ENCODE data around the gene MTFMT.

The MTFMT gene

DNA sequence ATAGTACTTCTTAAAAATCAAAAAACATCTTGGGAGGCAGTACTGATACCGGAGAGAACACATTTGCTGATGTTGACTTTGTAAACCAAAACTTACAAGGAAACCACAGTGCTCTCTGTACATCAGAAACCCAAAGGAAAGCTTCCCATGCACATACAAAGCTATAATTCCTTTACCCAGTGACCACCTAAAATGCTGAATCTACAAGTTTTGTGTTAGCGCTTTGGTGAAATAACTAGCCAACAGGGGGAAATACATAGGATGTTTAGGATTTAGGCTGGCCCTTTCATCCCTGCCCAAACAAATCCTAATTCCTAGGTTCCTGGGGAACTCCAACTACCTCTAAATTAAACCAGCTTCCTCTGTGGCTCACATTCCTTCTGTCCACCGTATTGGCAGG, 24.4 kb downstream of the MTFMT start:
- TF ChIP-seq, protein P1, sequence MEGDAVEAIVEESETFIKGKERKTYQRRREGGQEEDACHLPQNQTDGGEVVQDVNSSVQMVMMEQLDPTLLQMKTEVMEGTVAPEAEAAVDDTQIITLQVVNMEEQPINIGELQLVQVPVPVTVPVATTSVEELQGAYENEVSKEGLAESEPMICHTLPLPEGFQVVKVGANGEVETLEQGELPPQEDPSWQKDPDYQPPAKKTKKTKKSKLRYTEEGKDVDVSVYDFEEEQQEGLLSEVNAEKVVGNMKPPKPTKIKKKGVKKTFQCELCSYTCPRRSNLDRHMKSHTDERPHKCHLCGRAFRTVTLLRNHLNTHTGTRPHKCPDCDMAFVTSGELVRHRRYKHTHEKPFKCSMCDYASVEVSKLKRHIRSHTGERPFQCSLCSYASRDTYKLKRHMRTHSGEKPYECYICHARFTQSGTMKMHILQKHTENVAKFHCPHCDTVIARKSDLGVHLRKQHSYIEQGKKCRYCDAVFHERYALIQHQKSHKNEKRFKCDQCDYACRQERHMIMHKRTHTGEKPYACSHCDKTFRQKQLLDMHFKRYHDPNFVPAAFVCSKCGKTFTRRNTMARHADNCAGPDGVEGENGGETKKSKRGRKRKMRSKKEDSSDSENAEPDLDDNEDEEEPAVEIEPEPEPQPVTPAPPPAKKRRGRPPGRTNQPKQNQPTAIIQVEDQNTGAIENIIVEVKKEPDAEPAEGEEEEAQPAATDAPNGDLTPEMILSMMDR (IDR thresholded peaks at IDR 0.05; ENCODE audit: poor library complexity, severe bottlenecking) = no peak
- no peak for ATAC-seq (ENCODE audit: low read depth)
- Histone ChIP-seq H3K4me1 (ENCODE audit: insufficient read depth, poor library complexity, severe bottlenecking) (peaks cover 5% of the 10 kb centered on the region), H3K27me3 (ENCODE audit: insufficient read depth, poor library complexity, severe bottlenecking) (no peaks in the 10 kb centered on the region), H3K36me3 (ENCODE audit: low read depth) (peaks cover 38% of the 10 kb centered on the region), H3K27ac (ENCODE audit: poor library complexity, severe bottlenecking) (no peak overlapping the region), H3K4me3 (ENCODE audit: severe bottlenecking) (no peak overlapping the region), H3K9me3 (ENCODE audit: severe bottlenecking) (no peaks in the 10 kb centered on the region)
- DNase-seq (ENCODE audit: low spot score) = no peak

DNA sequence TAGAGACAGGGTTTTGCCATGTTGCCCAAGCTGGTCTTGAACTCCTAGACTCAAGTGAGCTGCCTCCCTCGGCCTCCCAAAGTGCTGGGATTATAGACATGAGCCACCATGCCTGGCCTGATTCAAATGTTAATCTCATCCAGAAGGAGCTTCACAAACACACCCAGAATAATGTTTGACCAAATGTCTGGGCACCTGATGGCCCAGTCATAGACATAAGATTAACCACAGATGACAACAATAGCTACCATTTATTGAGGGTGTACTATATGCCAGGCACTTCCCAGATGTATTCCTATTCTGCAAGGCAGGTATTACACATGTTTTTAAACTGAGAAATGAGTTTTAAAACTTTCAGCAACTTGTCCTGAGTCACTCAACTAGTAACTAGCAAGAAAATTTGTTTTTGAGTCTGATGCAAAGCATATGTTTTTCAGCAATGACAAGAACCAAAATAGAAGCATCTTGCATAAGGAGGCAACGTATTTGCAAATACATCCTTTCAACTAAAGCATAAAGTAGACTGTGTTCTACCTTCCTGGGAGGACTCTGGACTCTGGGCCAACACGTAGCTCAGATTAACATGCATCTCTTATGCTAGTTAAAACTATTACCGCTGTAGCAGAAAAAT, 31.6 kb downstream of the MTFMT start:
- H3K27ac ChIP-seq (ENCODE audit: poor library complexity, severe bottlenecking) = no peak overlapping the region
- H3K4me3 ChIP-seq (ENCODE audit: severe bottlenecking) = no peak overlapping the region
- DNase-seq (ENCODE audit: low spot score) = no peak
- H3K9me3 ChIP-seq (ENCODE audit: severe bottlenecking) = no peaks in the 10 kb centered on the region
- TF ChIP-seq, protein P1 (IDR thresholded peaks at IDR 0.05; ENCODE audit: poor library complexity, severe bottlenecking) = no peak
- H3K36me3 ChIP-seq (ENCODE audit: low read depth) = peaks cover 9% of the 10 kb centered on the region
- H3K4me1 ChIP-seq (ENCODE audit: insufficient read depth, poor library complexity, severe bottlenecking) = no peaks in the 10 kb centered on the region
- ATAC-seq (ENCODE audit: low read depth) = no peak
- no peaks in the 10 kb centered on the region for H3K27me3 ChIP-seq (ENCODE audit: insufficient read depth, poor library complexity, severe bottlenecking)

DNA sequence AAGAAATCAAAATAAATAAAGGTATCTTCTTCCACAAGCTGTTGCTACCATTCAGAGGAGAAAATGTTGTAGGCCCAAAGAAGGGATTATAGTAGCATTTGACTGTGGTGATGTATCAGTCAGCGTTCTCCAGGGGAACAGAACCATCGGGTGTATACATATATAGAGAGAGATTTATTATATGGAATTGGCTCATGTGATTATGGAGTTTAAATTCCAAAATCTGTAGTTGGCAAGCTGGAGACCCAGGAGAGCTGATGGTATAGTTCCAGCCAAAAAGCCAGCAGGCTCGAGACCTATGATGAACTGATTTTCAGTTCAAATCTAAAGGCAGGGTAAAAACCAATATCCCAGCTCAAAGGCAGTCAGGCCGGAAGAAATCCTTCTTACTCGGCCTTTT, 32.4 kb downstream of the MTFMT start:
- ATAC-seq (ENCODE audit: low read depth) (no peak), DNase-seq (ENCODE audit: low spot score) (no peak)
- Histone ChIP-seq H3K36me3 (ENCODE audit: low read depth) (peaks cover 3% of the 10 kb centered on the region), H3K9me3 (ENCODE audit: severe bottlenecking) (no peaks in the 10 kb centered on the region), H3K4me3 (ENCODE audit: severe bottlenecking) (no peak overlapping the region), H3K27ac (ENCODE audit: poor library complexity, severe bottlenecking) (no peak overlapping the region), H3K4me1 (ENCODE audit: insufficient read depth, poor library complexity, severe bottlenecking) (no peaks in the 10 kb centered on the region), H3K27me3 (ENCODE audit: insufficient read depth, poor library complexity, severe bottlenecking) (no peaks in the 10 kb centered on the region)
- TF ChIP-seq, protein P1 (IDR thresholded peaks at IDR 0.05; ENCODE audit: poor library complexity, severe bottlenecking) = no peak

DNA sequence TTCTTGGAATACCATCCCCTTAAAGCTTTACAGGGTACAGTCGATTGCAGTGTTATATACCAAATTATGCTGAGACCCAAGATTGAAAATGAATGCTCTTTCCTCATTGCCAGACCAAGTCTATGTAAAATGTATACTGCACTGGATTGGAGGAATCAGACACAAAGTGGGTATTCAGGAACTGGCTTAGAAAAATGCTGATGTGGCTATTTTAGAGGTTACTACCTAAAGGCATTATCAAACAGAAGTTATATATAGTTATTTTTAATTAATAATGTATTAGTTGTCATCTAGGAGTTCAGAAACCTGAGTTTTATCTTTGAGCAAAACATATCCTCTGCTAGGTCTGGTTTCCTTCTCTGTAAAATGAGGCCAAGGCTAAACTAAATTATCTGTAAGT, 36.1 kb downstream of the MTFMT start:
- Histone ChIP-seq H3K4me3 (ENCODE audit: severe bottlenecking) (no peak overlapping the region), H3K4me1 (ENCODE audit: insufficient read depth, poor library complexity, severe bottlenecking) (no peaks in the 10 kb centered on the region), H3K9me3 (ENCODE audit: severe bottlenecking) (no peaks in the 10 kb centered on the region), H3K36me3 (ENCODE audit: low read depth) (no peaks in the 10 kb centered on the region), H3K27me3 (ENCODE audit: insufficient read depth, poor library complexity, severe bottlenecking) (no peaks in the 10 kb centered on the region), H3K27ac (ENCODE audit: poor library complexity, severe bottlenecking) (no peak overlapping the region)
- TF ChIP-seq, protein P1 (IDR thresholded peaks at IDR 0.05; ENCODE audit: poor library complexity, severe bottlenecking) = no peak
- DNase-seq (ENCODE audit: low spot score) (no peak), ATAC-seq (ENCODE audit: low read depth) (no peak)

DNA sequence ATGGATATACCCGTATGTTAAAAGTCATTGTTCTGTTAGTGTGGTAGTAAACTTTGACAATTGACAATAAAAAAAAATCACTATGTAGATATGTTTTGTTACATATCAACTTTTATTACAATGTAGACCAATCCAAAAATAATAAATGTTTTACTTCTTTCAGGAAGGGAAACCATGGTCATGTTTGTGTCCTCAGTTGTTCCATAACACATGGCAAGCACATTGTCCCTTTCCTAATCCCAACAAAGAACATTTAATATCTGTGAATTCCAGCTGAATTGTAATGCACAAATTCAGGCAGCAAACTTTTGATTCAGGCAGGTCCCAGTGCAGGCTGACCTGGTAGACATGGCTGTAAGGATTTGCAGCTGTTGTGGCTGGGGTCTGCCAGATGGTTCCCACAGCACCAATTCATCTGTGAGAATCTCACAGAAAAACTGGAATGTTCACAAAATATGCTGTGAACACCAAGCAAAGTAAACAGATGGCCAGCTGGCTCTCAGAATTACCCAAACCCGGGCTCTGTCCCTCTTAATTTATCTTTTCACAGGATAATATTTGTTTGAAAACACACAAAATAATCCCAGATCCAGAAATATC, 37.8 kb downstream of the MTFMT start:
- peaks cover 4% of the 10 kb centered on the region; the same call in 1 of the 2 replicates for H3K36me3 ChIP-seq (ENCODE audit: low read depth)
- H3K4me3 ChIP-seq (ENCODE audit: severe bottlenecking) = no peak overlapping the region
- DNase-seq (ENCODE audit: low spot score) (no peak), ATAC-seq (ENCODE audit: low read depth) (no peak)
- no peak overlapping the region for H3K27ac ChIP-seq (ENCODE audit: poor library complexity, severe bottlenecking)
- no peaks in the 10 kb centered on the region for H3K27me3 ChIP-seq (ENCODE audit: insufficient read depth, poor library complexity, severe bottlenecking)
- no peaks in the 10 kb centered on the region for H3K9me3 ChIP-seq (ENCODE audit: severe bottlenecking)
- no peaks in the 10 kb centered on the region for H3K4me1 ChIP-seq (ENCODE audit: insufficient read depth, poor library complexity, severe bottlenecking)
- TF ChIP-seq, protein P1 (IDR thresholded peaks at IDR 0.05; ENCODE audit: poor library complexity, severe bottlenecking) = no peak
